Activated CD4-positive, alpha-beta memory T cell treated with anti-CD3 and anti-CD28 coated beads for 36 hours (primary cell): Measurements from ENCODE around the gene CFAP58. TPM values are rescaled to one million over a fixed set of nuclear protein-coding genes. Genes with fewer than 3 reads are reported as not detected.

Experiments used
- CTCF ChIA-PET: fragments of 350-600 bp; sonication (Branson Sonifier 250); formaldehyde crosslinking; loops from one replicate; lab custom pipeline; 2021; ENCODE audit warnings: antibody characterized with exemption, inconsistent platforms; lab: Charles Lee
- POLR2A ChIA-PET: fragments of 350-600 bp; sonication (Branson Sonifier 250); formaldehyde crosslinking; loops from one replicate; lab custom pipeline; 2021; ENCODE audit warnings: antibody characterized with exemption; lab: Charles Lee
- DNase-seq: peaks from one replicate; pipeline ENCODE4 v3.0.0-alpha.2; 2020
- H3K27ac Mint-ChIP-seq: one replicate; pipeline ENCODE4 v1.8.0; 2021; ENCODE audit warnings: mixed read lengths
- H3K27me3 Mint-ChIP-seq: one replicate; pipeline ENCODE4 v1.8.0; 2021; ENCODE audit warnings: mixed read lengths
- H3K36me3 Mint-ChIP-seq: one replicate; pipeline ENCODE4 v1.8.0; 2021; ENCODE audit warnings: mixed read lengths
- H3K4me1 Mint-ChIP-seq: one replicate; pipeline ENCODE4 v1.8.0; 2021; ENCODE audit warnings: low read depth, mixed read lengths
- H3K4me3 Mint-ChIP-seq: one replicate; pipeline ENCODE4 v1.8.0; 2021; ENCODE audit warnings: mild to moderate bottlenecking, mixed read lengths
- H3K9me3 Mint-ChIP-seq: one replicate; pipeline ENCODE4 v1.8.0; 2021; ENCODE audit warnings: mixed read lengths
- intact Hi-C: fragments of 100-400 bp; cut with micrococcal nuclease; formaldehyde crosslinking; loops from one replicate; pipeline ENCODE4 v1.15.1; 2023
- total RNA-seq, 2 experiments: library from RNA; stranded (reverse); gene quantifications; one replicate each; pipeline ENCODE4 v1.2.3, GENCODE V29; 2021

The CFAP58 gene
- under 1 TPM; 0.31 to 0.88 TPM for total RNA-seq

GRCh38 chr10:104353325-104354048, at the start of gene CFAP58:
Gene CFAP58 (plus strand): TSS chr10:104353833. CDS start chr10:104353898, 65 bp downstream.
- POLR2A ChIA-PET: interaction anchor here (0.9 to 1.4 kb wide), 3 partner anchors 16 to 85 kb away, joined by 3 to 6 read pairs (median 3); partner anchors contain the start of gene GSTO2
- peak within 1 kb of the TSS; percentile 10 for H3K4me3 Mint-ChIP-seq
- no peaks in the 10 kb centered on the region for H3K27me3 Mint-ChIP-seq
- intact Hi-C loops: loop anchor here (1.0 to 5.0 kb wide), 3 partner anchors 15 to 436 kb away; partner anchors contain the start of genes ITPRIP and STN1
- CTCF ChIA-PET: interaction anchor here (0.6 to 11.0 kb wide), 23 partner anchors 11 to 232 kb away, joined by 3 to 240 read pairs (median 5); partner anchors contain the start of genes ITPRIP and SFR1
- DNase-seq: peak; percentile 94
- no peaks in the 10 kb centered on the region for H3K36me3 Mint-ChIP-seq
- H3K27ac Mint-ChIP-seq: peak within 1 kb of the TSS; percentile 29
- H3K4me1 Mint-ChIP-seq: no peaks in the 10 kb centered on the region
- no peaks in the 10 kb centered on the region for H3K9me3 Mint-ChIP-seq

- no peak overlapping the region for H3K27ac Mint-ChIP-seq
- DNase-seq: no peak
- H3K4me1 Mint-ChIP-seq: peaks cover 40% of the 10 kb centered on the region
- H3K36me3 Mint-ChIP-seq: no peaks in the 10 kb centered on the region
- intact Hi-C loops: loop anchor here (2.0 kb wide), 1 partner anchor 14 kb away; no protein-coding TSS in a partner anchor
- peaks cover 3% of the 10 kb centered on the region for H3K9me3 Mint-ChIP-seq
- POLR2A ChIA-PET: no interaction called here
- H3K4me3 Mint-ChIP-seq: no peak overlapping the region
- CTCF ChIA-PET: interaction anchor here (1.1 to 13.2 kb wide), 10 partner anchors 8 to 49 kb away, joined by 4 to 186 read pairs (median 36); partner anchors contain the start of genes CFAP58 and ITPRIP
- H3K27me3 Mint-ChIP-seq: peaks cover 5% of the 10 kb centered on the region
Measured at GRCh38 chr10:104304356-104304745, 49.3 kb upstream of the CFAP58 start.

GRCh38 chr10:104304927-104305326, 48.7 kb upstream of the CFAP58 start:
- Mint-ChIP-seq H3K9me3 (peaks cover 3% of the 10 kb centered on the region), H3K36me3 (no peaks in the 10 kb centered on the region)

GRCh38 chr10:104306897-104307296, 46.7 kb upstream of the CFAP58 start:
- DNase-seq: no peak
- no peak overlapping the region for H3K27ac Mint-ChIP-seq

More at GRCh38 chr10:104304927-104305326, 48.7 kb upstream of the CFAP58 start:
- no peak for DNase-seq
- POLR2A ChIA-PET: interaction anchor here (2.8 to 2.9 kb wide), 2 partner anchors 34 to 45 kb away, joined by 13 to 17 read pairs; partner anchors contain the start of gene ITPRIP
- no peak overlapping the region for H3K27ac Mint-ChIP-seq
- H3K4me3 Mint-ChIP-seq: no peak overlapping the region
- CTCF ChIA-PET: interaction anchor here (0.8 to 13.2 kb wide), 17 partner anchors 9 to 77 kb away, joined by 3 to 186 read pairs (median 11); partner anchors contain the start of genes CFAP58 and ITPRIP
- intact Hi-C loops: loop anchor here (1.0 to 2.0 kb wide), 2 partner anchors 14 to 45 kb away; no protein-coding TSS in a partner anchor
- peaks cover 45% of the 10 kb centered on the region for H3K4me1 Mint-ChIP-seq
- H3K27me3 Mint-ChIP-seq: peaks cover 5% of the 10 kb centered on the region

GRCh38 chr10:104307576-104308438, 45.8 kb upstream of the CFAP58 start:
- no peak for DNase-seq
- Mint-ChIP-seq H3K4me1 (peaks cover 49% of the 10 kb centered on the region), H3K27ac (peak overlapping the region; percentile 44), H3K27me3 (peaks cover 5% of the 10 kb centered on the region), H3K4me3 (no peak overlapping the region), H3K36me3 (peaks cover 13% of the 10 kb centered on the region), H3K9me3 (no peaks in the 10 kb centered on the region)
- ChIA-PET CTCF (interaction anchor here (3.4 to 13.2 kb wide), 7 partner anchors 14 to 46 kb away, joined by 23 to 186 read pairs (median 43); partner anchors contain the start of genes CFAP58 and ITPRIP), POLR2A (interaction anchor here (0.8 to 2.9 kb wide), 3 partner anchors 31 to 42 kb away, joined by 3 to 17 read pairs (median 13); partner anchors contain the start of genes GSTO2 and ITPRIP)
- intact Hi-C loops: loop anchor here (1.0 to 2.0 kb wide), 3 partner anchors 21 to 39 kb away; partner anchors contain the start of genes GSTO2 and ITPRIP

More at GRCh38 chr10:104306897-104307296, 46.7 kb upstream of the CFAP58 start:
- peaks cover 2% of the 10 kb centered on the region for H3K9me3 Mint-ChIP-seq
- ChIA-PET CTCF (interaction anchor here (1.3 to 13.2 kb wide), 8 partner anchors 12 to 47 kb away, joined by 5 to 186 read pairs (median 41); partner anchors contain the start of genes CFAP58 and ITPRIP), POLR2A (interaction anchor here (0.8 to 2.9 kb wide), 3 partner anchors 32 to 43 kb away, joined by 3 to 17 read pairs (median 13); partner anchors contain the start of genes GSTO2 and ITPRIP)
- H3K36me3 Mint-ChIP-seq: peaks cover 6% of the 10 kb centered on the region
- H3K4me3 Mint-ChIP-seq: no peak overlapping the region
- H3K27me3 Mint-ChIP-seq: peaks cover 5% of the 10 kb centered on the region
- intact Hi-C loops: no loop called here
- H3K4me1 Mint-ChIP-seq: peaks cover 41% of the 10 kb centered on the region

GRCh38 chr10:104308439-104308903, 45.2 kb upstream of the CFAP58 start:
- ChIA-PET POLR2A (interaction anchor here (0.7 to 1.1 kb wide), 2 partner anchors 14 to 21 kb away, joined by 3 to 4 read pairs; no protein-coding TSS in a partner anchor), CTCF (interaction anchor here (1.4 to 13.2 kb wide), 5 partner anchors 16 to 45 kb away, joined by 4 to 186 read pairs (median 82); partner anchors contain the start of genes CFAP58 and ITPRIP)
- Mint-ChIP-seq H3K36me3 (peaks cover 19% of the 10 kb centered on the region), H3K9me3 (no peaks in the 10 kb centered on the region), H3K4me3 (no peak overlapping the region), H3K27me3 (peaks cover 5% of the 10 kb centered on the region), H3K27ac (peak overlapping the region; percentile 44), H3K4me1 (peaks cover 49% of the 10 kb centered on the region)
- intact Hi-C loops: loop anchor here (1.0 to 2.0 kb wide), 3 partner anchors 21 to 40 kb away; partner anchors contain the start of genes GSTO2 and ITPRIP
- DNase-seq: peak; percentile 54

GRCh38 chr10:104309980-104310978, 43.4 kb upstream of the CFAP58 start:
- DNase-seq: no peak
- Mint-ChIP-seq H3K4me1 (peaks cover 49% of the 10 kb centered on the region), H3K4me3 (no peak overlapping the region), H3K9me3 (no peaks in the 10 kb centered on the region), H3K36me3 (peaks cover 24% of the 10 kb centered on the region), H3K27ac (no peak overlapping the region), H3K27me3 (peaks cover 5% of the 10 kb centered on the region)
- ChIA-PET CTCF (interaction anchor here (1.3 to 13.2 kb wide), 4 partner anchors 18 to 41 kb away, joined by 3 to 186 read pairs (median 6); no protein-coding TSS in a partner anchor), POLR2A (no interaction called here)
- intact Hi-C loops: loop anchor here (2.0 kb wide), 1 partner anchor 41 kb away; the partner anchor contains the start of gene GSTO2

GRCh38 chr10:104311184-104311720, 42.4 kb upstream of the CFAP58 start:
- no peaks in the 10 kb centered on the region for H3K9me3 Mint-ChIP-seq
- H3K27ac Mint-ChIP-seq: no peak overlapping the region
- CTCF ChIA-PET: interaction anchor here (1.5 to 13.2 kb wide), 4 partner anchors 7 to 42 kb away, joined by 4 to 186 read pairs (median 6); partner anchors contain the start of gene CFAP58
- intact Hi-C loops: no loop called here
- no peak for DNase-seq
- H3K4me3 Mint-ChIP-seq: no peak overlapping the region
- peaks cover 27% of the 10 kb centered on the region for H3K36me3 Mint-ChIP-seq
- no peaks in the 10 kb centered on the region for H3K27me3 Mint-ChIP-seq
- peaks cover 42% of the 10 kb centered on the region for H3K4me1 Mint-ChIP-seq
- POLR2A ChIA-PET: no interaction called here

GRCh38 chr10:104314591-104315485, 38.8 kb upstream of the CFAP58 start:
- Mint-ChIP-seq H3K9me3 (no peaks in the 10 kb centered on the region), H3K27ac (no peak overlapping the region), H3K4me1 (peaks cover 28% of the 10 kb centered on the region), H3K36me3 (peaks cover 30% of the 10 kb centered on the region), H3K4me3 (no peak overlapping the region), H3K27me3 (no peaks in the 10 kb centered on the region)
- DNase-seq: no peak
- ChIA-PET POLR2A (interaction anchor here (1.3 kb wide), 1 partner anchor 23 kb away, joined by 3 read pairs; the partner anchor contains the start of gene ITPRIP), CTCF (interaction anchor here (0.6 to 13.2 kb wide), 4 partner anchors 9 to 39 kb away, joined by 3 to 186 read pairs (median 8); partner anchors contain the start of gene CFAP58)
- intact Hi-C loops: no loop called here
